Activated CD4-positive, alpha-beta T cell treated with anti-CD3 and anti-CD28 coated beads for 36 hours (primary cell): Measurements from ENCODE around the gene POMT1. TPM values are rescaled to one million over a fixed set of nuclear protein-coding genes. Genes with fewer than 3 reads are reported as not detected.
A peak's percentile ranks its signal among the peaks of the same experiment; 100 is the strongest.
"Not testable (repeated sequence)": the region's sequence is repeated elsewhere in the genome, so short reads cannot be mapped to it uniquely, and the experiment has no call there.

ENCODE experiments used
- ATAC-seq: fragments of 200-7000 bp; cut with Tn5 transposase; one replicate; pipeline ENCODE4 v1.10.0; 2021; ENCODE audit warnings: mild to moderate bottlenecking, moderate library complexity
- CTCF ChIA-PET: fragments of 350-600 bp; sonication (Branson Sonifier 250); formaldehyde crosslinking; loops from one replicate; lab custom pipeline; 2021; ENCODE audit warnings: antibody characterized with exemption; lab: Charles Lee
- POLR2A ChIA-PET: fragments of 350-600 bp; sonication (Branson Sonifier 250); formaldehyde crosslinking; loops from one replicate; lab custom pipeline; 2021; ENCODE audit warnings: antibody characterized with exemption, inconsistent platforms; lab: Charles Lee
- DNase-seq: peaks from one replicate; pipeline ENCODE4 v3.0.0-alpha.2; 2020
- H3K27ac Mint-ChIP-seq: one replicate; pipeline ENCODE4 v1.8.0; 2021; ENCODE audit warnings: mixed read lengths
- H3K27me3 Mint-ChIP-seq: one replicate; pipeline ENCODE4 v1.8.0; 2021; ENCODE audit warnings: mixed read lengths
- H3K36me3 Mint-ChIP-seq: one replicate; pipeline ENCODE4 v1.8.0; 2021; ENCODE audit warnings: low read depth, mixed read lengths
- H3K4me1 Mint-ChIP-seq: one replicate; pipeline ENCODE4 v1.8.0; 2021; ENCODE audit warnings: mixed read lengths
- H3K4me3 Mint-ChIP-seq: one replicate; pipeline ENCODE4 v1.8.0; 2021; ENCODE audit warnings: mild to moderate bottlenecking, moderate library complexity, mixed read lengths
- H3K9me3 Mint-ChIP-seq: one replicate; pipeline ENCODE4 v1.8.0; 2021; ENCODE audit warnings: low read depth, mixed read lengths
- intact Hi-C, 2 experiments: fragments of 100-400 bp; cut with DNase I in 1 of 2; cut with micrococcal nuclease in 1 of 2; formaldehyde crosslinking; loops; one replicate each; pipeline versions ENCODE4 v1.14.2 to v1.15.1; 2022 to 2024; cut with DNase I, micrococcal nuclease
- total RNA-seq, 2 experiments: library from RNA; stranded (reverse); gene quantifications; one replicate each; pipeline ENCODE4 v1.2.3, GENCODE V29; 2021

POMT1 gene
- total RNA-seq, 2 experiments from 2014 or later, result 28.2 to 30.7 TPM

DNA sequence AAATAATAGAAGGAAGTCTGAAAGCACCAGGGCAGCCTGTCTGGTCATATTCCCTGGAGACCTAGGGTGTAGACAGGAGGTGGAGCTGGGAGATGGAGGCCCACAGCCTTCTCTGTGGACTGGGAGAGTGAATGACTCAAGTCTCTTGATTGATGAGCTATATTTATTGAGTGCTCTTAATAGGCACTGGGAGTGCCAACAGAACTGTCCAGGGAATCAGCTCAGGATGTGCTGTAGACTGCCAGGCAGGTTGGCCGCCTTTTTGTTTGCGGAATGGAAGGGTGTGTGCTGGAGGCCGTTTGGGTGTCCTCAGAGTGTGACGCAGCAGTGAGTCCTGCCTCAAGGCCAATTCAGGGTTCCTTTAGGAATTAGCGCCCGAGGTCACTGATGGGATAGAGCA is 33.4 kb upstream of the POMT1 start:
- intact Hi-C loops, result no loop called here
- H3K4me3 Mint-ChIP-seq, result no peak overlapping the region
- H3K36me3 Mint-ChIP-seq, result peaks cover 72% of the 10 kb centered on the region
- POLR2A ChIA-PET, result no interaction called here
- H3K9me3 Mint-ChIP-seq, result no peaks in the 10 kb centered on the region
- H3K27me3 Mint-ChIP-seq, result no peaks in the 10 kb centered on the region
- CTCF ChIA-PET, result no interaction called here
- no peaks in the 10 kb centered on the region for H3K4me1 Mint-ChIP-seq
- H3K27ac Mint-ChIP-seq, result no peak overlapping the region
- ATAC-seq (no peak), DNase-seq (no peak)

DNA sequence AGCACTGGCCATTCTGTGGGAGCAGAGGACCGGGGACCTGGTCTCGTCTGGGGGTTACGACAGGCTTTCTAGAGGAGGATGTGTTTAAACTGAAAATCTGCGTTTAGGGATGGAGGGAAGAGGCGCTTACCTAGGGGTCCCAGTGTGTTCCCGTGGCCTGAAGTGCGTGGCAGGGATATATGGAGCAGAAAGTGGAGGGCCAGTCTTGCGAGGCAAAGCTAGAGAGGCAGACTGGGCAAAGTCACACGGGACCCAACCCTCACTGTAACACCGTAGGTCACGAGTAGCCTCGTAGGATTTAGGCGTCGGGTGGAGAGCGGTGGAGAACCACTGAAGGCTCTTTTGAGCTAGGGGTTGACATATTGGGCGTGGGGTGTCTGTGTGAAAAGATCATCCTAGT is 32.8 kb upstream of the POMT1 start:
- H3K27me3 Mint-ChIP-seq, result no peaks in the 10 kb centered on the region
- DNase-seq (no peak), ATAC-seq (no peak)
- CTCF ChIA-PET, result no interaction called here
- H3K4me3 Mint-ChIP-seq, result no peak overlapping the region
- POLR2A ChIA-PET, result no interaction called here
- peaks cover 73% of the 10 kb centered on the region for H3K36me3 Mint-ChIP-seq
- H3K27ac Mint-ChIP-seq, result peak overlapping the region; percentile 0
- H3K4me1 Mint-ChIP-seq, result no peaks in the 10 kb centered on the region
- intact Hi-C loops, result no loop called here
- H3K9me3 Mint-ChIP-seq, result no peaks in the 10 kb centered on the region

GRCh38 chr9:131470581-131470991 is 32.1 kb upstream of the POMT1 start:
- no peak overlapping the region for H3K4me3 Mint-ChIP-seq
- POLR2A ChIA-PET, result no interaction called here
- H3K27me3 Mint-ChIP-seq, result no peaks in the 10 kb centered on the region
- CTCF ChIA-PET, result no interaction called here
- H3K36me3 Mint-ChIP-seq, result peaks cover 67% of the 10 kb centered on the region
- DNase-seq (no peak), ATAC-seq (no peak)
- no peaks in the 10 kb centered on the region for H3K9me3 Mint-ChIP-seq
- H3K4me1 Mint-ChIP-seq, result no peaks in the 10 kb centered on the region
- H3K27ac Mint-ChIP-seq, result no peak overlapping the region
- intact Hi-C loops, result no loop called here

- H3K9me3 Mint-ChIP-seq, H3K4me1 Mint-ChIP-seq, H3K27me3 Mint-ChIP-seq, ATAC-seq, H3K27ac Mint-ChIP-seq, CTCF ChIA-PET, H3K4me3 Mint-ChIP-seq, DNase-seq, intact Hi-C loops: not testable (repeated sequence)
- peaks cover 59% of the 10 kb centered on the region for H3K36me3 Mint-ChIP-seq
- POLR2A ChIA-PET, result interaction anchor here (0.6 kb wide), 1 partner anchor 45 kb away, joined by 3 read pairs; no protein-coding TSS in a partner anchor
Measured at GRCh38 chr9:131472085-131472484, 30.6 kb upstream of the POMT1 start.

DNA sequence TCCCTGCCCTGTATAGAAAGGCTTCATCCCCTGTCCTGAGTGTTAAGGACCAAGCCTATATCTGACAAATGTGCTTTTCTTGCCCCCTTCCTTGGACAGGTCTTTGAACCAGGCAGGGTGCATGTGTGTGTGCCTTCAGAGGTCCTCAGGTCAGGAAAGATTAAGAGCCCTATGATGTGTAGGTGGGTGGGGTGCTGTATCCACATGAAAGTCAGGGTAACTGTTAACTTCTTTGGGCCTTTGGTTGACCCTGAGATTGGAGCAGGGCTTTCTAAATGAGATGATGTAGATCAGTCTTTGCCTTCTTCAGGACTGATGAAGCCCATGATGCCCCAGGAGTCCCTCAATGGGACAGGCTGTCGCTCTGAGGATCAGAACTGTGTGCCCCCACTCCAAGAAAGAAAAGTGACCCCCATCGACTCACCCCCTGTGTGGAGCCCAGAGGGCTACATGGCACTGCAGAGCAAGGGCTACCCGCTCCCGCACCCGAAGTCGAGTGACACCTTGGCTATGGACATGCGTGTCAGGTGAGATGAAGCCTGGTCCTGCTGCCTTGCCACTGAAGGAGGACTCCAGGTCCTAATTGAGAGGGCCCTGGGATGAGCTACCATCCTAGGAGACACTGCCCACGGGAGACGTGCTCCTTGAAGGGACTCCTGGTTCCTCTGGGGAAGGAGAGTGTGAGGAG is 29.4 kb upstream of the POMT1 start:
- DNase-seq, result no peak
- no peaks in the 10 kb centered on the region for H3K4me1 Mint-ChIP-seq
- ATAC-seq, result no peak
- CTCF ChIA-PET, result no interaction called here
- H3K4me3 Mint-ChIP-seq, result no peak overlapping the region
- H3K27ac Mint-ChIP-seq, result no peak overlapping the region
- intact Hi-C loops, result no loop called here
- no peaks in the 10 kb centered on the region for H3K27me3 Mint-ChIP-seq
- peaks cover 57% of the 10 kb centered on the region for H3K36me3 Mint-ChIP-seq
- H3K9me3 Mint-ChIP-seq, result no peaks in the 10 kb centered on the region
- POLR2A ChIA-PET, result no interaction called here

DNA sequence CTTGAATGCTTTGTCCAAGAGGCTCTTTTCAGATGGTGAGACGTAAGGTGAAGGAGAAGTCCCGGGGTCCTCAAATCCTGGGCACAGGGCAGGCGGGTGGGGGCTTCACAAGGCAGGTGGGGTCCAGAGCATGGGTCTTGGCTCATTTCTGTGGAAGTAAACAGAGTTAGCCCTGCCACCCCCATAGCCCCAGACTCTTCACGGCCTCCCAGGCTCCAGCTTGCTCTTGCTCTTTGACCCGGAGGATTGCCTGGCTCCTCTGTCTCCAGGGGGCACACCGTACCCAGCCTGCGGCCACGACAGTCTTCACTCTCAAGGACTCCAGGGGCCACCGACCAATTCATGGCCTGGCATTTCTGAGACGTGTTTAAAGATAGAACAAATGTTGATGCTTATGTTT is 28.8 kb upstream of the POMT1 start:
- intact Hi-C loops, result no loop called here
- Mint-ChIP-seq H3K9me3 (no peaks in the 10 kb centered on the region), H3K36me3 (peaks cover 57% of the 10 kb centered on the region), H3K4me1 (no peaks in the 10 kb centered on the region), H3K27ac (no peak overlapping the region), H3K4me3 (no peak overlapping the region), H3K27me3 (no peaks in the 10 kb centered on the region)
- POLR2A ChIA-PET, result no interaction called here
- no peak for DNase-seq
- ATAC-seq, result no peak
- CTCF ChIA-PET, result no interaction called here

DNA sequence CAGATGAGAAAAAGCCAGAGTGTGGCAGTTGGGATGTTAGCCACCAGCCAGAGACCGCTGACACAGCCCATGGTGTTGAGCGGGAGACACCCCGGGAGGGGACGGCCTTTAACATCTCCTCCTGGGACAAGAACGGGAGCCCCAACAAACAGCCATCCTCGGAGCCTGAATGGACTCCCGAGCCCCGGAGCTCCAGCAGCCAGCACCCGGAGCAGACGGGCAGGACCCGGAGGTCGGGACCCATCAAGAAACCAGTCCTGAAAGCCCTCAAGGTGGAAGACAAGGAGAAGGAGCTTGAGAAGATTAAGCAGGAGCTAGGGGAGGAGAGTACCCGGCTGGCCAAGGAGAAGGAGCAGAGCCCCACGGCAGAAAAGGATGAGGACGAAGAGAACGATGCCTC is 28.0 kb upstream of the POMT1 start:
- H3K27ac Mint-ChIP-seq, result no peak overlapping the region
- ChIA-PET POLR2A (no interaction called here), CTCF (no interaction called here)
- no peaks in the 10 kb centered on the region for H3K27me3 Mint-ChIP-seq
- H3K36me3 Mint-ChIP-seq, result peaks cover 59% of the 10 kb centered on the region
- intact Hi-C loops, result loop anchor here in 1 of 2 experiments (5.0 kb wide), 1 partner anchor 102 kb away; no protein-coding TSS in a partner anchor
- DNase-seq (no peak), ATAC-seq (no peak)
- no peak overlapping the region for H3K4me3 Mint-ChIP-seq
- H3K9me3 Mint-ChIP-seq, result no peaks in the 10 kb centered on the region
- H3K4me1 Mint-ChIP-seq, result no peaks in the 10 kb centered on the region

GRCh38 chr9:131475111-131475955 is 27.4 kb upstream of the POMT1 start:
- H3K4me3 Mint-ChIP-seq, result no peak overlapping the region
- ChIA-PET CTCF (no interaction called here), POLR2A (no interaction called here)
- H3K27me3 Mint-ChIP-seq, result no peaks in the 10 kb centered on the region
- peaks cover 5% of the 10 kb centered on the region for H3K4me1 Mint-ChIP-seq
- no peak overlapping the region for H3K27ac Mint-ChIP-seq
- H3K36me3 Mint-ChIP-seq, result peaks cover 58% of the 10 kb centered on the region
- ATAC-seq, result no peak
- no peaks in the 10 kb centered on the region for H3K9me3 Mint-ChIP-seq
- intact Hi-C loops, result loop anchor here in 1 of 2 experiments (5.0 kb wide), 1 partner anchor 103 kb away; no protein-coding TSS in a partner anchor
- no peak for DNase-seq

GRCh38 chr9:131475956-131476776 is 26.6 kb upstream of the POMT1 start:
- DNase-seq (no peak), ATAC-seq (no peak)
- intact Hi-C loops, result loop anchor here in 1 of 2 experiments (5.0 kb wide), 1 partner anchor 104 kb away; no protein-coding TSS in a partner anchor
- CTCF ChIA-PET, result no interaction called here
- POLR2A ChIA-PET, result no interaction called here
- Mint-ChIP-seq H3K4me1 (peaks cover 5% of the 10 kb centered on the region), H3K4me3 (no peak overlapping the region), H3K9me3 (no peaks in the 10 kb centered on the region), H3K27me3 (no peaks in the 10 kb centered on the region), H3K36me3 (peaks cover 50% of the 10 kb centered on the region), H3K27ac (no peak overlapping the region)

DNA sequence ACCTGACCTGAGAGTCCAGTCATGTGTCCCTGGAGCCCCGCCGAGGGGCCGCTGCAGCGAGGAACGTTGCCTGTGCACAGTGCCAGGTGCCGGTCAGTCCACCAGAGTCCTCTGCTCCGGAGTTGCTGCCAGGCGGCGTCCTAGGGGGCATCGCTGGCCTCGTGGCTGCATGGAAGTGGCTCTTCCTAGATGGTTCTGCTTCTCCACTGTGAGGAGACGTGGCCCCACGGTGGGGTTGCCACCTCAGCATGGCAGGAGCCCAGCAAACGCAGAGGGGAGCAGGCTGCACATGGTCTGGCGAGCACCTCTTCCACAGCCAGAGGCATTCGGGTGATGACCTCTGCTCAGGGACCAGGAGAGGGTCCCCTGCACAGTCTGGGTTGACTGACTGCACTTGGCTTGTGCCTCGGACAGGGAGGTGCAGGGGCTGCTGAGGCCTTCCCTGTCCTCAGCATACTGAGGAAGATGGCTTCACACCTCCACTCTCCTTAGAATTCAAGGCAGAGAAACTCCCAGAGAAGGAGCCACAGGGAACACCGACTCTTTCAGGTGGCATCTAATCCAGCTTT is 25.9 kb upstream of the POMT1 start:
- intact Hi-C loops, result loop anchor here in 1 of 2 experiments (5.0 kb wide), 1 partner anchor 105 kb away; no protein-coding TSS in a partner anchor
- ATAC-seq (no peak), DNase-seq (no peak)
- H3K36me3 Mint-ChIP-seq, result peaks cover 51% of the 10 kb centered on the region
- no peaks in the 10 kb centered on the region for H3K27me3 Mint-ChIP-seq
- POLR2A ChIA-PET, result no interaction called here
- H3K4me1 Mint-ChIP-seq, result peaks cover 5% of the 10 kb centered on the region
- CTCF ChIA-PET, result interaction anchor here (1.0 to 1.2 kb wide), 3 partner anchors 22 to 127 kb away, joined by 3 to 6 read pairs (median 4); no protein-coding TSS in a partner anchor
- no peak overlapping the region for H3K4me3 Mint-ChIP-seq
- H3K27ac Mint-ChIP-seq, result no peak overlapping the region
- H3K9me3 Mint-ChIP-seq, result no peaks in the 10 kb centered on the region

DNA sequence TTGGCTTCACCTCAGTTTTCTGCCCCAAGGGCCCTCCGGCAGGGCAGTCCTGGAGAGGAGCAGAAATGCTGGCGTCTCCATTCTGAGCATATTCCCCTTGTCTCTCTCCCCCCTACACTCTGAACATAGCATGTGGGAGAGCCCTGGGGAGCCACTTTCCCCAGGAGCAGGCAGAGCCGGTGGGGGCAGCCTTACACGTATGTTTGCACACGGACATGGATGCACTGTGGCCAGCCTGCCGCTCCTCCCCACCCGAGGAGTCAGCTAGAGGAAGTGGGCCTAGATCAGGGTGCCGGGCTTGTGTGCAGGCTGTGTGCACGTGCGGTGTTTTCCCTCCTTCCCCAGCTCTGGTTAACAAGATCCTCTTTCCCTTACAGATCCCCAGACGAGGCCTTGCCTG is 25.4 kb upstream of the POMT1 start:
- ATAC-seq, result no peak
- ChIA-PET CTCF (interaction anchor here (0.7 to 1.2 kb wide), 8 partner anchors 10 to 300 kb away, joined by 3 to 6 read pairs (median 4); no protein-coding TSS in a partner anchor), POLR2A (no interaction called here)
- Mint-ChIP-seq H3K4me1 (peaks cover 5% of the 10 kb centered on the region), H3K27ac (no peak overlapping the region), H3K27me3 (no peaks in the 10 kb centered on the region), H3K36me3 (peaks cover 56% of the 10 kb centered on the region), H3K4me3 (no peak overlapping the region), H3K9me3 (no peaks in the 10 kb centered on the region)
- intact Hi-C loops, result loop anchor here in 1 of 2 experiments (5.0 kb wide), 1 partner anchor 105 kb away; no protein-coding TSS in a partner anchor
- no peak for DNase-seq
